ENCODE measurements around the gene HSF4.
A peak's percentile ranks its signal among the peaks of the same experiment; 100 is the strongest.

Gene HSF4

GRCh38 chr16:67147437-67148140 lies 17.0 kb upstream of the HSF4 start:
- TF ChIP-seq POLR2A (IDR thresholded peaks at IDR 0.05; ENCODE audit: extremely low read depth, insufficient read length), result no peak
- no peak for TF ChIP-seq CTCF (IDR thresholded peaks at IDR 0.05; ENCODE audit: low read depth, low read length)
- no peak for TF ChIP-seq MAX (IDR thresholded peaks at IDR 0.05; ENCODE audit: low read depth, low read length)
- TF ChIP-seq MYC (IDR thresholded peaks at IDR 0.05; ENCODE audit: low read depth, low read length), result no peak
- DNase-seq (ENCODE audit: low read depth), result no peak
- H3K4me3 ChIP-seq (ENCODE audit: low read depth, low read length), result no peak overlapping the region

DNA sequence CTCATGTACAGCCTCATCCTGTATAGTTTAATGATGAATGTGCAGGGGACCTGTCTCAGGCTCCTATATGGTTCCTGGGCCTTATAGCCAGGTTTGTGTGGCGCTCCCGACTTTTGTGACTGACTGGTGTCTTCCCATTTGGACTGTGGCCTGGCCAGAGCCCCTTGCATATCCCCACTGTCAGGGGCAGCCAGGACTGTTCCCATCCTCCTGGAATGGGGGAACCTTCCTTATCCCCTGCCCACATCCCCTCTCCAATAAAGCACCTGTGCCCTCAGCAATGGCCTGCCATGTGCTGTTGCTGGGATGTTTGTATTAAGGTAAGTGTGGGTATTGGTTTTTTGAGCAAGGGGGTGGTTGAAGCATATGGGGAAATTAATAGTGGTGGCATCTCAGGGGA lies 16.3 kb upstream of the HSF4 start:
- H3K4me3 ChIP-seq (ENCODE audit: low read depth, low read length), result no peak overlapping the region
- no peak for DNase-seq (ENCODE audit: low read depth)
- TF ChIP-seq CTCF (IDR thresholded peaks at IDR 0.05; ENCODE audit: low read depth, low read length) (no peak), MAX (IDR thresholded peaks at IDR 0.05; ENCODE audit: low read depth, low read length) (no peak), POLR2A (IDR thresholded peaks at IDR 0.05; ENCODE audit: extremely low read depth, insufficient read length) (no peak), MYC (IDR thresholded peaks at IDR 0.05; ENCODE audit: low read depth, low read length) (no peak)

DNA sequence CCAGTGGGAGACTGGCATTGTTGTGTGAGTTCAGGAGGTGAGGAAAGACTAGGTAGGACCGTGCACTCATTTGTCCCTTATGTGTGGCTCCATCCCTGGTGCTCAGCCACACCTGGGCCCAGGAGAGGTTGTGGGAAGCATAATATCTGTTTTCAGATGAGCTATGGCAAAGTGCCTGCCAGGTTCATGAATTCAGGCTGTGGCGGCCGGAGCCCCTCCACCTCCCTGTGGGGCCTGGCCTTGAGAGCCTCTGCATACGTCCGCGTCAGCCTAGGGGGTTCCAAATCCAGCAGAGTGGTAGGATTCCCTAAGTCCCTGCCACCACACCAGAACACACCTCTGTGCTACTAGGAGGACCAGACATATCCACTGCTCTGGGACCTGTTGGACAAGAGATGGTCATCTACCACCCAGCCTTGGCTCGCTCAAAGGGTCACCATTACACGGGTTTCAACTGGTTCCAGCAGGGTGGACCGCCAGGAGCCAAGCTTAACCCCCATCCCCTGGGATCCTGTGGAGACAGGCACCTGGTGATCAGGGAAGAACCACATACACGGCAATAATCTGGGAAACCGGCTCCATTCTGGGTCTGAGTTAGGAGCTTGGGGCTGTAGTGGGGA lies 15.8 kb upstream of the HSF4 start:
- H3K4me3 ChIP-seq (ENCODE audit: low read depth, low read length), result no peak overlapping the region
- DNase-seq (ENCODE audit: low read depth), result no peak
- no peak for TF ChIP-seq MYC (IDR thresholded peaks at IDR 0.05; ENCODE audit: low read depth, low read length)
- no peak for TF ChIP-seq MAX (IDR thresholded peaks at IDR 0.05; ENCODE audit: low read depth, low read length)
- TF ChIP-seq POLR2A (IDR thresholded peaks at IDR 0.05; ENCODE audit: extremely low read depth, insufficient read length), result no peak
- TF ChIP-seq CTCF (IDR thresholded peaks at IDR 0.05; ENCODE audit: low read depth, low read length), result no peak

DNA sequence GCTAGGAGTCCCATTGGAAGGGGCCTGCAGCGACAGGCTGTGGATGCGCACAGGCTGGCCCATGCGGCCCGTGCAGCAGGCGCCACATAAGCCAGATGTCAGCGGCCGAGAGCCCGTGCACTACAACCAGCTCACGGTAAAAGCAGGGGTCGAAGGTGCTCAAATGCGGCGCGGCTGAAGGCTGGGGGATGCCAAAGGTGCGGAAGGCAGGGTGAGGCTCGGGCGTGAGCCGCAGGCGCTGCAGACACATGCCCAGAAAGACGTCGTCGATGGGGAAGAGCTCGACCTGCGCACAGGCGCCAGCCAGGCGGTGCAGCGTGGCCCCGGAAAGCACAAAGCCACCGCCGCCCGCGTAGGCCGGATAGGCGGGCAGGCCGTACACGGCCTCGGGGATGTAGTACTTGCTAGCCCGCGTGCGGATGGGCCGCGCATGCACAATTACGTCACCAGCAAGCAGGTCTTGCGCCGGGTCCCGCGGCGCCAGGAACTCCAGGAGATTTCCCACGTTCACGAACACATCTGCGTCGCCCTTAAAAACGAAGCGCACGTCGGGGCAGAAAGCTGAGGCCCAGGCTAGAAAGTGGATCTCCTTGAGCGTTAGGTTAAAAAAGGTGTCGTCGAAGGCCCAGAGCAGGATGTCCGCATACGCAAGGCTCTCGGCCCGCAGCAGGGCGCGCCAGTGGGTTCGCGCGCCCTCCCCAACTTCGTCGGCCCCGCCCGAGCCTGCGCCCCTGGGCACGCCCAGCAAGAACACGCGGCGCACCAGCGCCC lies 15.1 kb upstream of the HSF4 start:
- no peak overlapping the region for H3K4me3 ChIP-seq (ENCODE audit: low read depth, low read length)
- DNase-seq (ENCODE audit: low read depth), result no peak
- TF ChIP-seq MAX (IDR thresholded peaks at IDR 0.05; ENCODE audit: low read depth, low read length), result no peak
- TF ChIP-seq MYC (IDR thresholded peaks at IDR 0.05; ENCODE audit: low read depth, low read length), result no peak
- no peak for TF ChIP-seq POLR2A (IDR thresholded peaks at IDR 0.05; ENCODE audit: extremely low read depth, insufficient read length)
- TF ChIP-seq CTCF (IDR thresholded peaks at IDR 0.05; ENCODE audit: low read depth, low read length), result no peak

GRCh38 chr16:67150047-67150832 lies 14.3 kb upstream of the HSF4 start:
- TF ChIP-seq MAX (IDR thresholded peaks at IDR 0.05; ENCODE audit: low read depth, low read length), result no peak
- TF ChIP-seq MYC (IDR thresholded peaks at IDR 0.05; ENCODE audit: low read depth, low read length), result no peak
- no peak for TF ChIP-seq CTCF (IDR thresholded peaks at IDR 0.05; ENCODE audit: low read depth, low read length)
- TF ChIP-seq POLR2A (IDR thresholded peaks at IDR 0.05; ENCODE audit: extremely low read depth, insufficient read length), result no peak
- no peak overlapping the region for H3K4me3 ChIP-seq (ENCODE audit: low read depth, low read length)
- DNase-seq (ENCODE audit: low read depth), result peak; percentile 31
